Uterus (tissue), 4 donors: Measurements from ENCODE around the gene LMTK2. TPM values are rescaled to one million over a fixed set of nuclear protein-coding genes. Genes with fewer than 3 reads are reported as not detected.

Experiments
- DNase-seq, 2 donors: peaks; one replicate each; pipeline ENCODE4 v3.0.0-alpha.2; 2019 to 2020
- H3K27ac ChIP-seq, 2 donors: fragments of 200-600 bp; sonication (generic); 1 replicate in 1 of 2; 2 replicates in 1 of 2; pipeline ENCODE4 v1.5.1; 2016 to 2018
- H3K27me3 ChIP-seq, 2 donors: fragments of 200-600 bp; sonication (generic); one replicate each; pipeline ENCODE4 v1.5.1; 2018 to 2019; ENCODE audit warnings: control low read depth in 1 of 2
- H3K36me3 ChIP-seq, 2 donors: fragments of 200-600 bp; sonication (generic); one replicate each; pipeline ENCODE4 v1.5.1; 2019; ENCODE audit warnings: control low read depth in 1 of 2
- H3K4me1 ChIP-seq, 2 donors: fragments of 200-600 bp; sonication (generic); one replicate each; pipeline ENCODE4 v1.5.1; 2018 to 2019; ENCODE audit warnings: control low read depth in 1 of 2
- H3K4me3 ChIP-seq, 2 donors: fragments of 200-600 bp; sonication (generic); 1 replicate in 1 of 2; 2 replicates in 1 of 2; pipeline ENCODE4 v1.5.1; 2018 to 2019; ENCODE audit warnings: mild to moderate bottlenecking in 1 of 2
- H3K9me3 ChIP-seq, 2 donors: fragments of 200-600 bp; sonication (generic); one replicate each; pipeline ENCODE4 v1.5.1; 2019; ENCODE audit warnings: control low read depth in 1 of 2
- CTCF ChIP-seq, 4 experiments: fragments of 200-600 bp in 2 of 4; fragments of 450-650 bp in 2 of 4; sonication (generic) in 2 of 4; IDR thresholded peaks; one replicate each; pipeline ENCODE4 v1.5.1; 2016 to 2019; ENCODE audit warnings: antibody characterized with exemption in 4 of 4, mild to moderate bottlenecking in 2 of 4, moderate library complexity in 1 of 4
- POLR2A ChIP-seq, 2 donors: fragments of 450-650 bp; IDR thresholded peaks; one replicate each; pipeline ENCODE4 v1.6.1; 2016; ENCODE audit warnings: antibody characterized with exemption in 2 of 2, mild to moderate bottlenecking in 1 of 2, moderate library complexity in 1 of 2
- intact Hi-C: fragments of 100-400 bp; cut with DNase I; formaldehyde crosslinking; loops from one replicate; pipeline ENCODE4 v1.15.1; 2023; ENCODE audit warnings: low total_unique reads
- total RNA-seq, 4 donors: library from RNA; depleted of rRNA in 3 of 4; stranded (reverse); fragments of >200 nt in 3 of 4; gene quantifications; one replicate each; pipeline versions ENCODE4 v1.1.0 to v1.2.4, GENCODE V29; 2014 to 2023
- donor health status: DM: yes; HTN: yes; CAD: no.

Gene LMTK2
- total RNA-seq, 4 donors from 2014 or later, result 5.9 to 23.3 (median 14.8) TPM

GRCh38 chr7:98194672-98195457 is 88.2 kb downstream of the LMTK2 start:
- Histone ChIP-seq H3K27ac (no peak overlapping the region), H3K27me3 (no peaks in the 10 kb centered on the region), H3K36me3 (no peaks in the 10 kb centered on the region), H3K4me1 (no peaks in the 10 kb centered on the region), H3K9me3 (peaks cover 0 to 6% of the 10 kb centered on the region in 2 donors), H3K4me3 (no peak overlapping the region)
- no peak for TF ChIP-seq CTCF (IDR thresholded peaks at IDR 0.05)
- TF ChIP-seq POLR2A (IDR thresholded peaks at IDR 0.05), result no peak
- no peak for DNase-seq
- intact Hi-C loops, result no loop called here

GRCh38 chr7:98196706-98197605 is 90.3 kb downstream of the LMTK2 start:
- no peaks in the 10 kb centered on the region for H3K27me3 ChIP-seq
- intact Hi-C loops, result no loop called here
- H3K36me3 ChIP-seq, result no peaks in the 10 kb centered on the region
- no peaks in the 10 kb centered on the region for H3K4me1 ChIP-seq
- no peak overlapping the region for H3K27ac ChIP-seq
- DNase-seq, result no peak
- H3K4me3 ChIP-seq, result no peak overlapping the region
- TF ChIP-seq CTCF (IDR thresholded peaks at IDR 0.05) (no peak), POLR2A (IDR thresholded peaks at IDR 0.05) (no peak)
- H3K9me3 ChIP-seq, result peaks cover 0 to 6% of the 10 kb centered on the region in 2 donors

GRCh38 chr7:98199131-98199530 is 92.5 kb downstream of the LMTK2 start:
- no peaks in the 10 kb centered on the region for H3K36me3 ChIP-seq
- no peak overlapping the region for H3K27ac ChIP-seq
- no peak for TF ChIP-seq POLR2A (IDR thresholded peaks at IDR 0.05)
- no peak for TF ChIP-seq CTCF (IDR thresholded peaks at IDR 0.05)
- H3K4me1 ChIP-seq, result no peaks in the 10 kb centered on the region
- H3K27me3 ChIP-seq, result no peaks in the 10 kb centered on the region
- no peak for DNase-seq
- H3K4me3 ChIP-seq, result no peak overlapping the region
- intact Hi-C loops, result no loop called here
- peaks cover 0 to 6% of the 10 kb centered on the region in 2 donors for H3K9me3 ChIP-seq

GRCh38 chr7:98200364-98200763 is 93.7 kb downstream of the LMTK2 start:
- Histone ChIP-seq H3K9me3 (peaks cover 0 to 6% of the 10 kb centered on the region in 2 donors), H3K27me3 (no peaks in the 10 kb centered on the region), H3K27ac (no peak overlapping the region), H3K36me3 (no peaks in the 10 kb centered on the region), H3K4me1 (no peaks in the 10 kb centered on the region), H3K4me3 (no peak overlapping the region)
- TF ChIP-seq CTCF (IDR thresholded peaks at IDR 0.05) (no peak), POLR2A (IDR thresholded peaks at IDR 0.05) (no peak)
- DNase-seq, result no peak
- intact Hi-C loops, result no loop called here
